DND-41 (cell line): ENCODE measurements around the gene SYT3.

ENCODE experiments used
- CTCF ChIP-seq: IDR thresholded peaks from 2 replicates; pipeline ENCODE4 v1.5.1; 2012; ENCODE audit warnings: borderline replicate concordance, low read length, moderate library complexity, mild to moderate bottlenecking; ENCODE audit not compliant: poor library complexity, severe bottlenecking; ENCODE audit errors: extremely low read depth
- EZH2 ChIP-seq: IDR thresholded peaks from 3 replicates; pipeline ENCODE4 v1.6.1; 2012; ENCODE audit warnings: borderline replicate concordance, low read depth, mild to moderate bottlenecking, moderate library complexity, low read length, inconsistent platforms; ENCODE audit not compliant: severe bottlenecking

- TF ChIP-seq EZH2 (no peak), CTCF (no peak)
Measured at GRCh38 chr19:50607874-50608785, 31.6 kb downstream of the SYT3 start.
